Stomach smooth muscle (tissue), 2 donors: Measurements from ENCODE around the gene FOXD2.
"Not testable (repeated sequence)": the region's sequence is repeated elsewhere in the genome, so short reads cannot be mapped to it uniquely, and the experiment has no call there.

ENCODE experiments used
- H3K27ac ChIP-seq: one replicate; pipeline ENCODE4 v1.7.0; 2013; ENCODE audit warnings: mild to moderate bottlenecking, low read length, inconsistent platforms
- H3K27me3 ChIP-seq, 2 donors: one replicate each; pipeline ENCODE4 v1.7.0; 2013; ENCODE audit warnings: low read length in 2 of 2; ENCODE audit not compliant: insufficient read depth in 2 of 2, control insufficient read depth in 1 of 2
- H3K36me3 ChIP-seq, 2 donors: one replicate each; pipeline ENCODE4 v1.7.0; 2013; ENCODE audit warnings: low read length in 2 of 2; ENCODE audit not compliant: control insufficient read depth in 2 of 2, insufficient read depth in 2 of 2
- H3K4me1 ChIP-seq: one replicate; pipeline ENCODE4 v1.7.0; 2013; ENCODE audit warnings: low read length; ENCODE audit not compliant: control insufficient read depth, insufficient read depth
- H3K4me3 ChIP-seq, 2 donors: one replicate each; pipeline ENCODE4 v1.7.0; 2013; ENCODE audit warnings: low read length in 2 of 2
- H3K9ac ChIP-seq, 2 donors: one replicate each; pipeline ENCODE4 v1.7.0; 2013; ENCODE audit warnings: low read length in 2 of 2, mild to moderate bottlenecking in 1 of 2
- H3K9me3 ChIP-seq, 2 donors: one replicate each; pipeline ENCODE4 v1.7.0; 2013; ENCODE audit warnings: low read length in 2 of 2; ENCODE audit not compliant: control insufficient read depth in 2 of 2
- donor health status: healthy.
- donor health status: Pancreatic carcinoma.

Gene FOXD2

DNA sequence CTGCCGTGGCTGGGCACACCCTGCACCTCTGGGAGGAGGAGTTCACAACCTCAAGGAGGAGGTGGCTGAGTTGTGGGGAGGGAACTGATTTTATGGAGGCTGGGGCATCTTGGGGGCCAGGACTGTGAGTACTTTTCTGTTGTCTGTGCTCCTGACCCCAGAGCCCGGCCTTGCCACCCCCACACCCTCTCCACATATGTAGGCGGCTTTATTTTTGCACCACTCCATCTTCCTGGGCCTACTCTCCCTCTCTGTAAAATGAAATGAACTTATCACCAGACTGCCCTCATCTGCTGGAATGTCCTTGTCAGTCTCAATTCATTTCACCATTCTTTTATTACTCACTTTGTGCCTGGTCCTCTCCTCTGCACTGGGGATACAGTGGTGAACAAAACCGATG, 12.8 kb downstream of the FOXD2 start:
- Histone ChIP-seq H3K27ac (no peak overlapping the region), H3K27me3 (peaks cover 49 to 60% of the 10 kb centered on the region in 2 donors), H3K4me3 (no peak overlapping the region), H3K4me1 (no peaks in the 10 kb centered on the region), H3K9me3 (peaks cover 2% of the 10 kb centered on the region in 2 donors), H3K36me3 (no peaks in the 10 kb centered on the region), H3K9ac (no peak overlapping the region)

DNA sequence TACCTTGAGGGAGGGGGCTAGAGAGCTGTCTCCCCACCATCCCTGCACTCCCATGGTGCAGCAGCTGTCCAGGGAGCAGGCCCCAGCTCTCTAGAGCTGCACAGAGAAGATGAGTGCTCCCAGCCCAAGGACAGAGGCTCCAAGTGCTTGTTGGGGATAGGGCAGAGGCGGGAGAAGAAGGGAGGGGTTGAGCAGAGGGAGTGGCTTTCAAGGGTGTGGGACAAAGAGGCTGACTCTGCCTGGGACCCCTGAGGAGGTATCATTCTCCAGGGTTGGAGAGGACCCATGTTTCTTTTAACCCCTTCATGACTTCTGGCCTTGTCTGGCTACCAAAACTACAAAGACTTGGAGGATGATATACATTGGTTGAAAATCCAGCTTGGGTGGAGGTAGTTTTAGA, 14.6 kb downstream of the FOXD2 start:
- H3K9me3 ChIP-seq, result peaks cover 0 to 2% of the 10 kb centered on the region in 2 donors
- H3K4me3 ChIP-seq, result no peak overlapping the region
- H3K36me3 ChIP-seq, result no peaks in the 10 kb centered on the region
- peaks cover 36 to 46% of the 10 kb centered on the region in 2 donors for H3K27me3 ChIP-seq
- H3K4me1 ChIP-seq, result no peaks in the 10 kb centered on the region
- no peak overlapping the region for H3K27ac ChIP-seq
- no peak overlapping the region for H3K9ac ChIP-seq

DNA sequence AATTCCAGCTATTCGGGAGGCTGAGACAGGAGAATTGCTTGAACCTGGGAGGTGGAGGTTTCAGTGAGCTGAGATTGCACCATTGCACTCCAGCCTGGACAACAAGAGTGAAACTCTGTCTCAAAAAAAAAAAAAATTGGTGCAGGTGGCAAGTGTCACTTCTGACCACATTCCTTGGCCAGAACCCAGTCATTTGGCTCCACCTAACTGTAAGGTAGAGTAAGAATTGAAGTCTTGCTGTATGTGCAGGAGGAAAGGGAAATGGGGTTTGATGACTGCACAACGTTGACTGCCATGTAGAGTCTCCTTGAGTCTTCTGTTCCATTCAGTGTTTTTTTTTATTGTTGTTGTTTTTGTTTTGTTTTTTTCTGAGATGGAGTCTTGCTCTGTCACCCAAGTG, 16.1 kb downstream of the FOXD2 start:
- not testable (repeated sequence) for H3K27ac ChIP-seq, H3K9ac ChIP-seq, H3K36me3 ChIP-seq, H3K9me3 ChIP-seq, H3K4me3 ChIP-seq, H3K4me1 ChIP-seq
- peaks cover 33 to 37% of the 10 kb centered on the region in 2 donors for H3K27me3 ChIP-seq

DNA sequence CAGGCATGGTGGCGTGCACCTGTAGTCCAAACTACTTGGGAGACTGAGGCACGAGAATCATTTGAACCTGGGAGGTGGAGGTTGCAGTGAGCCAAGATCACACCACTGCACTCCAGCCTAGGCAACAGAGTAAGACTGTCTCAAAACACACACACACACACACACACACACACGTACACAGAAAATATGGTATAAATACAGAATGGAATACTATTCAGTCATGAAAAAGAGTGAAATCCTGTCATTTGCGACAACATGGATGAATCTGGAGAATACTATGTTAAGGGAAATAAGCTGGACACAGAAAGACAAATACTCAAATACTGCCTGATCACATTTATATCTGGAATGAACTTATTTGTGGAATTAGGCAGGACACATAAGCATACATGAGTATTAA, 18.4 kb downstream of the FOXD2 start:
- Histone ChIP-seq H3K27me3 (peaks cover 30% of the 10 kb centered on the region in 2 donors), H3K4me3 (no peak overlapping the region), H3K9ac (no peak overlapping the region)

DNA sequence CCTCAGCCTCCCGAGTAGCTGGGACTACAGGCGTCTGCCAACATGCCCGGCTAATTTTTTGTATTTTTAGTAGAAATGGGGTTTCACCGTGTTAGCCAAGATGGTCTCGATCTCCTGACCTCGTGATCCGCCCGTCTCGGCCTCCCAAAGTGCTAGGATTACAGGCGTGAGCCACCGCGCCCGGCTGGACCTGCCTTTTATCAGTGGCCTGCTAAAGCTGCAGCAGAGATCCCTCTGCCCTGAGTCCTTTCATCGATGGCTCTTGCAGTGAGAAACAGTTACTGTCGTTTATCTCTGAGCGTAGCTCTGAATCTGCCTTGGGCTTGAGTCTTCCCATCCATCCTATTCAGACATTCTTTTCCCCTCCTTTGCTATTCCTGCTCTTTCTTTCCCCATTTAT, 19.7 kb downstream of the FOXD2 start:
- H3K27me3 ChIP-seq, result peaks cover 30 to 35% of the 10 kb centered on the region in 2 donors
- not testable (repeated sequence) for H3K4me3 ChIP-seq, H3K27ac ChIP-seq, H3K36me3 ChIP-seq, H3K9ac ChIP-seq, H3K4me1 ChIP-seq, H3K9me3 ChIP-seq

More for the DNA sequence above, 18.4 kb downstream of the FOXD2 start:
- H3K9me3 ChIP-seq, result peaks cover 0 to 2% of the 10 kb centered on the region in 2 donors
- no peak overlapping the region for H3K27ac ChIP-seq
- H3K4me1 ChIP-seq, result no peaks in the 10 kb centered on the region
- no peaks in the 10 kb centered on the region for H3K36me3 ChIP-seq

DNA sequence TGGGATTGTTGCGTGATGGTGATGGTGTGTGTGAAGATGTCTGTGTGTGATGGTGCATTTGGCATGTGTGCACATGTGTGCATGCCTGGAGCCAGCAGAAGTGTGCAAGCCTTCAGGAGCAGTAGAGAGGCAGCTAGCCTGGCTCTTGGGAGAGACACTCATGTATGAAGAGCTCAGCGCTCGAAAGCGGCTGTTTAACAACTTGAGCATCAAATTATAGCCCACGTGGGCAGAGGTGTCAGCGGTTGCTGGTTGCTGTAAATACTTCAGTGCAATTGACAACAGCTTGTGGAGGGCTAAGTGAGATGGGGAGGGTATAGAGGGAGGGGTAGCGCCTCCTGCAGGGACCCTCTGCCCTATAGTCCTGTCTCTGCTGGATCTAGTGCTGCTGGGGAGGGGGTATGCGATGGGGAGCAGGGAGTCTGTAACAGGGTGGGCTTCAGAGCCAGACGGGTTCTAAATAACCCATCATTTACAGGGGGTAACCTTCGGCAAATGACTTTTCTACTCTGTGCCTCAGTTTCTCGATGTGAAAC, 21.5 kb downstream of the FOXD2 start:
- H3K27ac ChIP-seq, result no peak overlapping the region
- H3K4me1 ChIP-seq, result no peaks in the 10 kb centered on the region
- no peak overlapping the region for H3K4me3 ChIP-seq
- peaks cover 0 to 2% of the 10 kb centered on the region in 2 donors for H3K9me3 ChIP-seq
- H3K27me3 ChIP-seq, result peaks cover 36 to 45% of the 10 kb centered on the region in 2 donors
- H3K9ac ChIP-seq, result no peak overlapping the region
- H3K36me3 ChIP-seq, result no peaks in the 10 kb centered on the region

DNA sequence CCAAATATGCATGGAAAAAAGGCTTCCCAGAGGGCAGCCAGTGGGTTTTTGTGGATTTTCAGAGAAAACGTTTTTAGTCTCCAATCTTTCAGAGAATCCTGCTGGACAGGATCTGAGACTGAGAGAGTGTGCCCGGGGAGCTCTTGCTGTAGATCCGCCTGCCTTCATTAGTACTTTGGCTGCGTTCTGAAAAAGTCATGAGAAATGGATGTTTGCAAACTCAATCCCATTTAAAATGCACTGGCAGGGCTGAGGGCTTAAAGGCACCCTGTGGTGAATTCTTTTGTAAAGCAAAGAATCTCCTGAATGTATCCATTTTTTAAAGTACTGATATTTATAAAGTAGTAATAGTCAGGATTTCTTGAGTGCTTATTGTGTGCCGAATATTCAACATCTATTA, 22.2 kb downstream of the FOXD2 start:
- no peaks in the 10 kb centered on the region for H3K4me1 ChIP-seq
- H3K4me3 ChIP-seq, result no peak overlapping the region
- H3K36me3 ChIP-seq, result no peaks in the 10 kb centered on the region
- no peak overlapping the region for H3K9ac ChIP-seq
- peaks cover 0 to 2% of the 10 kb centered on the region in 2 donors for H3K9me3 ChIP-seq
- peaks cover 36 to 42% of the 10 kb centered on the region in 2 donors for H3K27me3 ChIP-seq
- no peak overlapping the region for H3K27ac ChIP-seq

DNA sequence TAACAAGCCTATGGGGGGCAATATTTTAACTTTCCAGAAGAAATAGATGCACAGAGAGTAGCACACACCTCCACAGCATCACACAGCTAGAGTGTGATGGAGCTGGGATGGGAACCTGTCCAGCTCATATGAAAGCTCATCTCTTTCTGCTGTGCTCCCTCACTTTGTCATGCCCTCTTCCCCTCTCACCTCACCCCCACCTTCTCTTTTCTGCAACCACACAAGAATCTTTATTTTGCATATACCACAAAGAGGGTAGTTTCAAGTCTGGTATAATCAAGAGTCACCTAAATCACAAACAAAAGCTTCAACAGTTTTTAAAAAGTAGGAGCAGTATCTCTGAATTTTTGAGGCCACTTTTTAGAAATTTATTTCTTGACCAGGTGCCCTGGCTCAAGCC, 22.6 kb downstream of the FOXD2 start:
- no peak overlapping the region for H3K27ac ChIP-seq
- H3K9ac ChIP-seq, result no peak overlapping the region
- no peaks in the 10 kb centered on the region for H3K4me1 ChIP-seq
- H3K27me3 ChIP-seq, result peaks cover 36 to 40% of the 10 kb centered on the region in 2 donors
- no peaks in the 10 kb centered on the region for H3K9me3 ChIP-seq
- H3K4me3 ChIP-seq, result no peak overlapping the region
- no peaks in the 10 kb centered on the region for H3K36me3 ChIP-seq

DNA sequence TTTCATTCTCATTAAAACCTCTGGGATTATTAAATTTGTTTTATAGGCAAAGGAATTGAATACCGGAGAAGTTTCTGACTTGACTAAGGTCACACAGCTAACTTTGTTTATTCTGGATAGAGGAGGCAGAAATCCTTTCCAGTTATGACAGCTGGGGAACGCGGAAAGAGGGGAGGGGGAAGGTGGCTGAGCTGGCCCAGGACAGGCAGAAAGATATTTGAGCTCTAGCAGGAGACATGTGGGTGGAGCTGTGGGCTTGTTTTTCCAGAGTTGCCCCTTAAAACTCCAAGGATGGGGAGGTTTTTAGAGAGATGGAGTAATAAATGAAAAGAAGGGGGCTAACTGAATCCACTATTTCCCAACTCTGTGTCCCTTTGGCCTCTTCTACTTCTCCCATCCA, 27.8 kb downstream of the FOXD2 start:
- H3K27me3 ChIP-seq, result peaks cover 31 to 35% of the 10 kb centered on the region in 2 donors
- no peaks in the 10 kb centered on the region for H3K9me3 ChIP-seq
- H3K4me1 ChIP-seq, result no peaks in the 10 kb centered on the region
- no peaks in the 10 kb centered on the region for H3K36me3 ChIP-seq
- H3K27ac ChIP-seq, result no peak overlapping the region
- no peak overlapping the region for H3K9ac ChIP-seq
- no peak overlapping the region for H3K4me3 ChIP-seq

DNA sequence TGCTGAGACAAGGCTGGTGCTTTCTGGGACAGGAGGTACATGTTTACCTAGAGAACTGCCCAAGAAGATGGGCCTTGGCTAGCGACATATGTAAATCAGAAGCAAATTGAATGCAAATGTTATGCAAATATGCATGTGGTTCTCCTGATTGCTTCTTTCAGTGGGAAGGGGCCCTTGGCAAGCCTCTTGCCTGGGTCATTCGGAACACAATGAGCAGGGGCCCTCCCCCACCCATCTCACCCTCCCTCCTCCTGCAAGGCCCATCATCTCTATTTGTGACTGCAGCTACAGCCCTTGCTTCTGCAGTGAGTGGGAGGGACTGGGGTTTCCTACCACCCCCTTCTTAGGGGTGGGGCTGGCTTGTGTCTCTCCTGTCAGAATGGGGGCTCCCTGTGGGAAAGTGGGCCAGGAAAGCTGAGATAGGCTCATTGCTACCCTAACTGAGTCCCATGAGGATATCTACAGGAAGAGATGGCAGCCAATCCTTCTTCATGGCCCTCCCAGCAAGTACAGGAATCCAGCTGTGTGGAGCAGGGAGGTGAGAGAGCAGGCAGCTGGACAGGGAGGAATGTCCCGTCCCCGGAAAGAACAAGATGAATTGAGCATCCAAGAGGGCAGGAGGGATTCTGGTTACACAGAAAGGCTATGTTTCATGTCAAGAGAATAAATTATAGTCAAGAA, 31.0 kb downstream of the FOXD2 start:
- no peaks in the 10 kb centered on the region for H3K36me3 ChIP-seq
- no peak overlapping the region for H3K27ac ChIP-seq
- peaks cover 14 to 20% of the 10 kb centered on the region in 2 donors for H3K27me3 ChIP-seq
- H3K4me1 ChIP-seq, result no peaks in the 10 kb centered on the region
- no peak overlapping the region for H3K4me3 ChIP-seq
- H3K9me3 ChIP-seq, result no peaks in the 10 kb centered on the region
- H3K9ac ChIP-seq, result no peak overlapping the region

DNA sequence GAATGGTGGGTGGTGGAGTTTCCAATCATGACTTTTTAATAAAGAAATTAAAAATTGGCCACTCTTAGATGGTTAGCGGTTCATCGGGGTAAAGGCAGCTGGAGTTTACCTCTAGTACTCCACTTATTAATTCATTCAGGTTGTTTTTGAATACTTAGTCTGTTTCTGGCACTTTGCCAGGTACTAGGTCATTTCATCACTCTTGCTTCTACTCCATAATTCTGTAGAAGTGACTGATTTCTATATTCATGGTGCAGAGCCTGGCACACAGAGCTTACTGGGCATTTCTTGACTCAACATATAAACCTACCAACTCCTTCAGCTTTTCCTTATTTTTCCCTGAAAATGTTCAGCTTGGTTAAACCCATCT, 31.5 kb downstream of the FOXD2 start:
- Histone ChIP-seq H3K4me3 (no peak overlapping the region), H3K27me3 (peaks cover 14 to 18% of the 10 kb centered on the region in 2 donors), H3K9me3 (no peaks in the 10 kb centered on the region), H3K27ac (no peak overlapping the region), H3K4me1 (no peaks in the 10 kb centered on the region), H3K9ac (no peak overlapping the region), H3K36me3 (no peaks in the 10 kb centered on the region)
